HepG2 (cell line): ENCODE data around the gene ATP11C. TPM values are rescaled to one million over a fixed set of nuclear protein-coding genes. Genes with fewer than 3 reads are reported as not detected.
"Not testable (repeated sequence)": the region's sequence is repeated elsewhere in the genome, so short reads cannot be mapped to it uniquely, and the experiment has no call there.

Source experiments
- ATAC-seq: fragments of 200-7000 bp; cut with Tn5 transposase; 3 replicates; pipeline ENCODE4 v1.9.1; 2020; ENCODE audit warnings: mild to moderate bottlenecking, moderate library complexity
- BruUV-seq: library from RNA; stranded (reverse); fragments of 400-500 nt; replicated peaks from 2 replicates; lab custom pipeline; 2021; lab: Mats Ljungman, UMichigan
- CTCF ChIA-PET: fragments of 300-600 bp; formaldehyde crosslinking; extraction: SDS; loops from one replicate; lab custom pipeline; 2021; ENCODE audit warnings: low total read pairs, inconsistent platforms, low intra/inter-chr PET ratio; lab: Yijun Ruan, JAX
- POLR2A ChIA-PET: fragments of 350-600 bp; sonication (Branson Sonifier 250); formaldehyde crosslinking; loops from one replicate; lab custom pipeline; 2020; ENCODE audit warnings: antibody characterized with exemption, inconsistent platforms; lab: Yijun Ruan, JAX
- DNase-seq: peaks from one replicate; pipeline ENCODE4 v3.0.0-alpha.2; 2015; ENCODE audit warnings: low spot score
- FAIRE-seq: peaks from 3 replicates; lab custom pipeline; 2011; peaks lifted over from hg19 to GRCh38; lab: Jason Lieb, UNC
- H2AFZ ChIP-seq: one replicate; pipeline ENCODE4 v1.6.1; 2011; ENCODE audit warnings: low read length, inconsistent platforms
- H3K27ac ChIP-seq: fragments of 300-600 bp; 3 replicates; pipeline ENCODE4 v1.8.0; 2011; ENCODE audit warnings: mixed run types, mild to moderate bottlenecking, mixed read lengths, low read length, inconsistent platforms; ENCODE audit not compliant: insufficient read depth; ENCODE audit errors: extremely low read length
- H3K27me3 ChIP-seq, 2 experiments: fragments of 200-600 bp in 1 of 2; 2 replicates in 1 of 2; 3 replicates in 1 of 2; pipeline versions ENCODE4 v1.6.0 to v1.8.0; 2011; ENCODE audit warnings: low read length in 2 of 2, mild to moderate bottlenecking in 2 of 2, moderate library complexity in 2 of 2, inconsistent platforms in 1 of 2; ENCODE audit not compliant: insufficient read depth in 2 of 2, control insufficient read depth in 1 of 2
- H3K36me3 ChIP-seq, 2 experiments: fragments of 200-600 bp in 1 of 2; replicated peaks in 1 of 2; 2 replicates in 1 of 2; 3 replicates in 1 of 2; pipeline versions ENCODE4 v1.5.1 to v1.8.0; 2011; ENCODE audit warnings: low read length in 2 of 2, inconsistent platforms in 1 of 2; ENCODE audit not compliant: insufficient read depth in 2 of 2, control insufficient read depth in 1 of 2
- H3K4me1 ChIP-seq: 2 replicates; pipeline ENCODE4 v1.5.1; 2012; ENCODE audit warnings: low read length, inconsistent platforms; ENCODE audit not compliant: insufficient read depth
- H3K4me2 ChIP-seq: 2 replicates; pipeline ENCODE4 v1.6.0; 2011; ENCODE audit warnings: low read depth, low read length, inconsistent platforms
- H3K4me3 ChIP-seq, 3 experiments: fragments of 200-600 bp in 1 of 3; sonication (generic), shearing (Covaris generic) in 1 of 3; replicated peaks in 1 of 3; 2 replicates each; pipeline ENCODE4 v1.5.1; 2011 to 2016; ENCODE audit warnings: low read length in 3 of 3, inconsistent platforms in 2 of 3, low read depth in 2 of 3, mild to moderate bottlenecking in 2 of 3, control low read depth in 1 of 3, mixed read lengths in 1 of 3; ENCODE audit not compliant: insufficient read depth in 1 of 3
- H3K79me2 ChIP-seq: one replicate; pipeline ENCODE4 v1.6.1; 2011; ENCODE audit warnings: low read length, inconsistent platforms; ENCODE audit not compliant: insufficient read depth
- H3K9ac ChIP-seq: 2 replicates; pipeline ENCODE4 v1.6.0; 2011; ENCODE audit warnings: mild to moderate bottlenecking, low read depth, low read length, inconsistent platforms; ENCODE audit not compliant: insufficient read depth
- H3K9me3 ChIP-seq: 2 replicates; pipeline ENCODE4 v1.5.1; 2012; ENCODE audit warnings: mild to moderate bottlenecking, low read length
- H4K20me1 ChIP-seq: 2 replicates; pipeline ENCODE4 v1.6.0; 2011; ENCODE audit warnings: inconsistent platforms, mild to moderate bottlenecking, low read length, moderate library complexity; ENCODE audit not compliant: insufficient read depth
- ZNF546 ChIP-seq: sonication (generic); formaldehyde crosslinking; conservative IDR thresholded peaks from 2 replicates; pipeline ENCODE4 v1.8.1; 2023; ENCODE audit warnings: mild to moderate bottlenecking, missing genetic modification reagents
- WGBS: methylation state at CpG from one replicate; pipeline ENCODE4 v1.1.6; 2017; ENCODE audit warnings: low lambda C conversion rate; 5-methylcytosine and 5-hydroxymethylcytosine counted together
- in situ Hi-C: cut with HindIII; loops from 2 replicates; pipeline ENCODE4 v1.10.0; 2017; ENCODE audit warnings: low pct_unique_long_range_greater_than_20kb; ENCODE audit not compliant: extremely low pct_ligation_motif_present
- intact Hi-C: fragments of 100-400 bp; cut with micrococcal nuclease; formaldehyde crosslinking; loops from one replicate; pipeline ENCODE4 v1.10.0; 2022; ENCODE audit not compliant: unreplicated experiment
- polyA plus RNA-seq, 8 experiments: library from polyadenylated mRNA; depleted of rRNA in 3 of 8; stranded (reverse) in 7 of 8; unstranded in 1 of 8; fragments of >200 nt; fragmentation: Illumina TruSeq in 4 of 8; extraction: Trizol in 4 of 8; gene quantifications; 2 replicates each; pipeline versions ENCODE4 v1.2.1 to v1.2.3, GENCODE V29; 2011 to 2016; ENCODE audit warnings: low read depth in 4 of 8, missing spikeins in 1 of 8, mixed read lengths in 1 of 8; ENCODE audit not compliant: insufficient read depth in 1 of 8
- total RNA-seq, 5 experiments: library from RNA; depleted of rRNA; stranded (reverse); fragments of >200 nt; fragmentation: Illumina TruSeq; extraction: Trizol; gene quantifications; 2 replicates each; pipeline ENCODE4 v1.2.3, GENCODE V29; 2016; ENCODE audit warnings: low read depth in 1 of 5
- TF ChIP-seq, protein P1 (sequence below): sonication (generic); formaldehyde crosslinking; IDR thresholded peaks from 2 replicates; pipeline ENCODE4 v1.5.0; 2020; ENCODE audit warnings: missing genetic modification reagents

Gene ATP11C
- total and polyA plus RNA-seq, 2 of the 13 experiments (the other 11 are each of a cell fraction or from before 2014, with no cell fraction given) = 8.5 to 16.9 TPM

DNA sequence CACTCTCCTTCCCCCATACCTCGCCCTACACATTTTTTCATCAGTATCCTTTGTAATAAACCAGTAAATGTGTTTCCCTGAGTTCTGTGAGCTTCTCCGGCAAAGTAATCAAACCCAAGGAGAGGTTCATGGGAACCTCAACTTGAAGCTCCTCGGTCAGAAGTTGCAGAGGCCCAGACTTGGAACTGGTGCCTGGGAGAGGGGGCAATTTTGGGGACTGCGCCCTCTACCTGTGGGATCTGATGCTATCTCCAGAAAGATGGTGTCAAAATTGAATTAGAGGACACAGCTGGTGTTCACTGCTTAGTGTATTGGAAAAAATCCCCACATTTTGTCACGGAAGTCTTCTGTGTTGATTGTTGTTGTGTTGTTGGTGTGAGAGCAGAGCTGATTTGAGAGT, 70.6 kb downstream of the ATP11C start:
- no peak overlapping the region for H2AFZ ChIP-seq
- H3K4me2 ChIP-seq = no peak overlapping the region
- ChIA-PET CTCF (no interaction called here), POLR2A (no interaction called here)
- 100% methylated on average over 3 of the region's 5 CpGs for WGBS
- in situ Hi-C loops (no loop called here), intact Hi-C loops (no loop called here)
- no peaks in the 10 kb centered on the region for H3K9me3 ChIP-seq
- BruUV-seq = no TSS peak
- H3K36me3 ChIP-seq = no peaks in the 10 kb centered on the region
- H3K79me2 ChIP-seq = no peaks in the 10 kb centered on the region
- no peak overlapping the region for H3K9ac ChIP-seq
- H3K4me1 ChIP-seq = no peaks in the 10 kb centered on the region
- H4K20me1 ChIP-seq = no peaks in the 10 kb centered on the region
- no peak overlapping the region for H3K27ac ChIP-seq
- H3K4me3 ChIP-seq = no peak overlapping the region
- no peaks in the 10 kb centered on the region for H3K27me3 ChIP-seq
- FAIRE-seq (no peak), ATAC-seq (no peak), DNase-seq (no peak)
- TF ChIP-seq, protein P1, sequence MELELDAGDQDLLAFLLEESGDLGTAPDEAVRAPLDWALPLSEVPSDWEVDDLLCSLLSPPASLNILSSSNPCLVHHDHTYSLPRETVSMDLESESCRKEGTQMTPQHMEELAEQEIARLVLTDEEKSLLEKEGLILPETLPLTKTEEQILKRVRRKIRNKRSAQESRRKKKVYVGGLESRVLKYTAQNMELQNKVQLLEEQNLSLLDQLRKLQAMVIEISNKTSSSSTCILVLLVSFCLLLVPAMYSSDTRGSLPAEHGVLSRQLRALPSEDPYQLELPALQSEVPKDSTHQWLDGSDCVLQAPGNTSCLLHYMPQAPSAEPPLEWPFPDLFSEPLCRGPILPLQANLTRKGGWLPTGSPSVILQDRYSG = no peak
- no peak for TF ChIP-seq ZNF546 (CRISPR knock-in tag)

DNA sequence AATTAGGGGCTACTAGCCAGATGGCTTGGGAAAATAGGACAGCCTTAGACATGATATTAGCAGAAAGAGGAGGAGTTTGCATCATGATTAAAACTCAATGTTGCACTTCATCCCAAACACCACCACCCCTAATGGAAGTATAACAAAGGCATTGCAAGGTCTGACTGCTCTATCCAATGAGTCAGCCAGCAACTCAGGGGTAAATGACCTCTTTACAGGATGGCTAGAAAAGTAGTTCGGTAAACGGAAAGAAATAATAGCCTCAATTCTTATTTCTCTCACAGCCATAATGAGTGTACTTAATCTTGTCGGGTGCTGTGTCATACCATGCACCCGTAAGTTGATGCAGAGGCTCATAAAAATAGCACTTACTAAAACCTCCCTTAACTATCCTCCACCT, 76.0 kb downstream of the ATP11C start:
- CTCF ChIA-PET, H3K27me3 ChIP-seq, DNase-seq, intact Hi-C loops, BruUV-seq, ATAC-seq, H3K4me2 ChIP-seq, H3K27ac ChIP-seq, in situ Hi-C loops, H3K4me1 ChIP-seq, H3K9me3 ChIP-seq, H3K79me2 ChIP-seq, FAIRE-seq, POLR2A ChIA-PET, H2AFZ ChIP-seq, H3K4me3 ChIP-seq, H3K9ac ChIP-seq, H3K36me3 ChIP-seq, H4K20me1 ChIP-seq: not testable (repeated sequence)
- 97% methylated on average over 4 of the region's 4 CpGs for WGBS
